Stimulated activated CD4-positive, alpha-beta T cell treated with anti-CD3 and anti-CD28 coated beads, Interleukin-15, amount 100 ng/mL, for 1 hour (primary cell): ENCODE data around the gene SMARCC2.
"Not testable (repeated sequence)": the region's sequence is repeated elsewhere in the genome, so short reads cannot be mapped to it uniquely, and the experiment has no call there.

ENCODE experiments used
- DNase-seq, 2 donors: peaks; one replicate each; pipeline ENCODE4 v3.0.0-alpha.2; 2020; ENCODE audit warnings: low read depth in 1 of 2, low spot score in 1 of 2

SMARCC2 gene

DNA sequence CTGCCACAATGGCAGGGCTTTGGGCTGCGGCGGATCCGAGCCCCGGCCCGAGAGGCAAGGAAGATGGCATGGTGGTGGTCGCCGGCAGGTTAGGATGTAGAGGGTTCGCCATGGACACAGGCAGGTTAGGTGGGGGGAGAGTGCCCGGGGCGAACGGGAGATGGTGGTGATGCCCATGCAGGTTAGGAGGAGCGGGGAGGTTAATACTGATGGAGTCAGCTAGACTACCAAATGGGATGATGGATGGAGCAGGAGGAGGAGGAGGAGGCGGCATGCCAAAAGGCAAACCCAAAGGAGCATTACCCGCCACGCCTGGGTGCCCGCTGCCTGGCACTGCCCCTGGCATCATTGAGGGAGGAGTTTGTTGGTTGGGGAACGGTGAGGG lies 24.9 kb downstream of the SMARCC2 start:
- no peak for DNase-seq

DNA sequence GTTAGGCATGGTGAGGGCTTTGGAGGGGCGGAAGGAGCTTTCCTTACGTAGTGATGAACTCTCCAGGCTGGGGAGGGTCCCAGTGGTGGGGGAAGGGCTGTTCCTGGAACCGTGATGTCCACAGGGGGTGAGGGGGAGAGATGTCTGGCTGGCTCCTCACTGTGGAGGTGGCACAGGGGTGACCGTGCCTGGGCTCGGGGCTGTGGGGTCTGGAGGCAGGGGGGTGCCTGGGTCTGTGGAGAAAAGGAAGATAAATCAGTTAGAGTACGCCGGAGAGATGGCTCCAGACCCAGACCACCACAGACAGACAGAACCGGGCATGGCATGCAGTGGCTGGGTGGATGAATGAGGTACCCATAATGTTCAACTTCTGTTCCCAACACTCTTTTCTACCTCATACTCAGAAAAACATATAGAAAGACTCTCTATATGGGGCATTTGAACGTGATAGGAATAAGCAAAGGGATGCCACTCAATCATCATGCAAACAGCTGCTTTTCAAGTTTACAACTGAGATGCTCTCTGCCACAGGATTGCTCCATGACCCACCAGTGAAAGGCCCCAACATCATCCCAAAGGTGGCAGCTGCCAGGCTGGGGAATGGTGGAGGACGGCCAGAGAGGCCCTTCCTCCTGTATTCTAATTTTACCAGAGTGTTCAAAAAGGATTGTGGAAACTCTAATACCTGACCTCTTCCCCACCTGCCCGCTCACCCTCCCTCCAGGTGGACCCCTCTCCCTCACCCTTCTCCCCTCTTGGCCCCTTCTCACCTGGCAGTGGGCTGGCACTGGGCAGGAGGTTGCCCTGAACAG lies 25.5 kb downstream of the SMARCC2 start:
- DNase-seq = no peak

DNA sequence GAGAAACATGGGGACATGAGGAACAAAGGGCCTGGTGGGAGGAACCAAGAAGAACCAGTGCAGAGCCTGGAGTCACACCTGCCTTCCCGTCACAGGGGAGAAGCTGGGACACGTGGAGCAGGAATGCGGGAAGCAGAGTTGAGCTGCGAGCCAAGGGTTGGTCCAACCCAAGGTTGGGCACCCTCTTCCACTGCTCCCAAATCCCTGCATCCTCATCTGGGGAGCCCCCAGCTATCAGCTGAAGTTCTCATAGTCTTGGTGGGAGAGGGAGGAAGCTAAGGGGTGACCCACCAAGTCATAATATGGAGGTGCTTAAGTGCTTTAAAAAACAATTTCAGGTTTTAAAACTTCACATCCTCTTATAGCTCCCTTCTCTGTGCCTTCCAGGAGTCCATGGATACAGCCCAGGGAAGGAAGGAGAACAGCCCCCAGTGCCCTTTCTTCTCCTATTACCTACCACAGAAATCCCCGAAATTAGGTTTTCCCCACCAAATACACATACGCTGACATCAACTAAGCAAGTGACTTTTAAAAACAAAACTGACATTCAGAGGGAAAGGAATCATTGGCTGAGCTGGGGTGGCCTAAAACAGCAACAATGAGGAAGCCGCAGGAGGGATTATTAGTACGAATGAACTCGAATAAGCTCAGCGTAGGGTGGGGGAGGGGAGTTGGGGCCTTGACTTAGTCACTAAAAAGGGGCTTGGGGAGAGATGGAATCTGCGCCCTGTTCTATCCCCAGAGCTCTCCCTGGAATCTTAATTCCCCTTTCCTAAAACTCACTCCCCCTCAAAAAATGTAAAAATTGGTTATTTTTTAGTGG lies 26.6 kb downstream of the SMARCC2 start:
- no peak for DNase-seq

DNA sequence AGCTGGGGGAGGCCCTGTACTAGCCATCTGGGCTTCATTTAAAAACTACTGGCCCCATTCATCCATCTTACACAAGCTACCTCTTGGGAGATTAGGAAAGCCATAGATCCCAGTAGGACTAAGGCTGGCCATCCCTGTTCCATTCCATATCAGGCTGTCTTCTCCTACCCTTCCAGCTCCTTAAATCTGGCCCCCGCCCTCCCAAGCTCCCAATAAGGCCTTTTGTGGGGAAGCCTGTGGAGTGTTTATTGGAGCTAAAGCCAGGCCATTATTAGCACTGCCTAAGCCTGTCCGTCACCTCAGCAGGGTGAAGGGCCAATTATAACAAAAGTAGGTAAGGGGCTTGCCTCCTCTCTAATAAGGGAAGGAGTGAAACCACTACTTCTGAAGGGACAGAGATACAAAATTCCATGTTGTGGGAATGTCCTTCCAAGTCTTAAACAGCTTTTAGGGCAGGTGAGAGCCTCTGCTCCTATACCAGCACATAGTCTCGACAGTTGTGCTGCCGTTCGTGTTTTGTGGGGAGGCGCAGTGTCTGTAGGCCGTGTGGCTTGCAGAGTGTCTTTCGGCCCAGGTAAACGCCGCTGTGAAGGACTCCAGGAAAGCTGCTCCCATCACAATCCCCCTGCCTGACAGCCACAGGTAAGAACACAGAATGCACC lies 27.5 kb downstream of the SMARCC2 start:
- no peak for DNase-seq

DNA sequence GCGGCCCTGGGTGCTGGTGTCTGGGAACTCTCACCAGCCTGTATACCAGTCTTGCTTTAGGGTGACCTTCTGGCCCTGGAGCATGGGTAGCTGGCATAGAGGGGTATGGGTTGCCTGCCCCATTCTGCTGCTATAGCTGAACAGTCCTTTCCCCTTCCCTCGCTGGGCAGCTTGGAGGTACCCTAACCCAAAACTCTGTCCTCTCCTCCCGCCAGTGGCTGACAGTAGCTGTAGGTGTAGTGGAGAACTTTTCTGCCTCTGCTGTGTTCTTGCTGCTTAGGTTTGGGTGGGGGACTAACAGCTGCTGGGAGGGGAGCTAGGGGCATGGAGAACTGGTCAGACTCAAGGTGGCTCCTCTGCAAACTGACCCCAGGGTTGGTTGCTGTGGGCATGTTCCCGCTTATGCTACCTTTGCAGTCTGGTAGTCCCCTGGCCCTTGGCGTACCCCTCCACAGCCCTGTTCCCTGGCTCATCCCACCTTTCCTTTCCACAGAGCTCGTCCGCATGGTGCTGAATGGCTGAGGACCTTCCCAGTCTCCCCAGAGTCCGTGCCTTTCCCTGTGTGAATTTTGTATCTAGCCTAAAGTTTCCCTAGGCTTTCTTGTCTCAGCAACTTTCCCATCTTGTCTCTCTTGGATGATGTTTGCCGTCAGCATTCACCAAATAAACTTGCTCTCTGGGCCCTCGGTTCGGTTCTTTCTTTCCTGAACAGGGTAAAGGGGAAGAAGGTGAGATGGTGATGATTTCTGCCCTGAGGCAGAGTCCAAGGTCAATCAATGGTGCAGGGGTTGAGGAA lies 28.2 kb downstream of the SMARCC2 start:
- no peak for DNase-seq

DNA sequence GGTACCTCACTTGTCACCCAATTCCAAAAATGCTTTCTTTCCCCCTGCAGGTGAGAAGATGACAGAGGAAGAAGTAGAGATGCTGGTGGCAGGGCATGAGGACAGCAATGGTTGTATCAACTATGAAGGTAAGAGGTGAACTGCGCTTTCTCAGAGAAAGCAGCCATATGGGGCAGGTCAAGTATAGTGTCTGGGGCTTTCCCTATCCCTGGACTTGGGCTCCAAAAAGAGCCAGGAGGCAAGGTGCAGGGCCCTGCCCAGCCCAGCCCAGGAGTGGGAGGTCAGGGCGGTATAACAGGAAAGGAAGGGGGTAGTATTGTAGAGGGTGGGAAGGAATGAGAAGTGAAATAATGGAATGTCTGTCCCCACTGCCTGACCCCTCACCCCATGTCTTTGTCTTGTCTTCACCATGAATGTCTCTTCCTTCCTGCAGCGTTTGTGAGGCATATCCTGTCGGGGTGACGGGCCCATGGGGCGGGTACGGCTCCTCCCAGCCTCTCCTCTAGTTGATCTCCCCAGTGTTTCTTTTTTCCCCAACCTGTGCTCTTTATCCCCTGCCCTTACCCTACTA lies 29.0 kb downstream of the SMARCC2 start:
- DNase-seq = peak; percentile 36 to 39

DNA sequence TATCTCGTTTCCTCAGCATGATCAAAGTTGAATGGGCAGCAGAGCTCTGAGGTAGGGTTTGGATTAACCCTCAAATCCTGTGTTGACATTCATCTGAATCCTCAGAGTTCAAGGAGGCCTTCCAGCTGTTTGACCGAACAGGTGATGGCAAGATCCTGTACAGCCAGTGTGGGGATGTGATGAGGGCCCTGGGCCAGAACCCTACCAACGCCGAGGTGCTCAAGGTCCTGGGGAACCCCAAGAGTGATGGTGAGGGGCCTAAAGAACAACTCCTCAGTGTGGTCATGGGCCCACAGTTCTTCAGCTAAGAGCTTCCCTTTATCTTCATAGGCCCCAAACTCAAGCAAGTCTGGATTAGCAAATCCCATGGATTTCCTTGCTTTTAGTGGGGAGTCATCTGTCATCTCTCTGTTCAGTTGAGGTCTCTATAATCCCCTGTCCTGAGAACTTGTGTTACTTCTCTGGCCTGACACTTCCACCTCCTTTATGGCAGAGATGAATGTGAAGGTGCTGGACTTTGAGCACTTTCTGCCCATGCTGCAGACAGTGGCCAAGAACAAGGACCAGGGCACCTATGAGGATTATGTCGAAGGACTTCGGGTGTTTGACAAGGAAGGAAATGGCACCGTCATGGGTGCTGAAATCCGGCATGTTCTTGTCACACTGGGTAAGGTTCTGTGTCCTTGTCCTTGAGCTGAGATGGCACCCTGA lies 29.6 kb downstream of the SMARCC2 start:
- DNase-seq = no peak

DNA sequence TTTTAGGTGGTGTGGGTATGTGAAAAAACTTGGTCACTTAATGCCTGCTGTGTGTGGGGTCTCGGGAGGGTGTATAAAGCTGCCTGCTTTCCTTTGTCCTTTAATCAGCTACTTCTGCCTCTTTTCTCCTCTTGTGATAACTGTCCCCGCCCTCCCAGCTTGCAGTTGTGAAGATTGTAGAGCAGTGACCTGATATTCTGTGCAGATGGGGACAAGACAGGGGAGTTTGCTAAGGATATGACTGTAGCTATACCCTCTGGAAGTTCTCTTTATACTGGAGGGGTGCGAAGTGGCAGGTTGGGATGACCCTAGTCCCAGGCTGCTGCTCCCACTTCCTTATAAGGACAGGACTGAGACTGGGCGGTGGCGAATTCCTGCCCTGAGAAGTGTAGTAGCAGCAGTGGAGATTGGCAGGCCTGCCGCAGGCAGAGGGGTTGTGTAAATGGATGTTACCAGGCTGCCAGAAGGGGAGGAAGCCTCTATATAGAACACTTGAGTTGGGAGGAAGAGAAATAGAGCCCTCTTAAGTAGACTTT lies 30.3 kb downstream of the SMARCC2 start:
- DNase-seq = no peak

DNA sequence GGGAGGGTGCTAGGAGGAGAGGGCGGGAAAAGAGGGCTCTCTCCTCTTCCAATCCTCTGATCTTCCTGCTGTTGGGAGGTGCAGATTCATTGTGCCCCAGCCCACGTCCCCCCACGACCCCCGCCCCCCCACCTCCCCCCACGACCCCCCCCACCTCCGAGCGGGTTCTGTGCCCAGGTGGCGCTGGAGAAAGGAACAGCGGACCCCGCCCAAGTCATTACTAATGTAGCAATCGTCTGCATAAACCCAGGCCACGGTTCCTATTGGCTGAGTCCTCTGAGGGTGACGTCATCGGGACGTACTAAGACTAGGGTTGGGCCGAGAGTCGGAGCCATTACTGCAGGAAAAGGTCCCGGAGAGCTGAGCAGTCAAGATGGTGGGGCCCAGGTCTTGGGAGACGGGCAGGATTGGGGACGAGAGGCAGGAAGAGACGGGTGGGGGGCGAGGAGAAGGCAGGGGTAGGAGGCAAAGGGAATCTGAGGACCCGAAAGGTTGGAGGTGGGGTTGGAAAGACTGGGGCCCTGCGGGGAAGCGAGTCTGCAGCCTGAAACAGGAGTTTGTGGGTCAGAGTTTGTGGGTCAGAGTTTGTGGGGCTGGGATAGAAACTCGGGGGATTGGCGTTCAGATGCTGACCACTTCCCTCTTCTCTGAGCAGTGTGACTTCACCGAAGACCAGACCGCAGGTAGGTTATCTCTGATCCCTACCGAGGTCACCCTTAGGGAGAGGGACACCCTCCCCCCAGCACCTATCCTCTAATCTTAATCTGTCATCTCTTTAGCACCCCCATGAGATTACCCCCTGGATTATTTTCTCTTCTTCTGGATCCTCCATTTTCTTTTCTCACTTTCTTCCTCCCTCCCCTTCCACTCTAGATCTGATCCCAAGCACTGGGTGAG lies 31.0 kb downstream of the SMARCC2 start, which contains the start of gene MYL6:
Gene MYL6 (plus strand): TSS at position 331 of the 897 bp plus-strand sequence. CDS start 43 bp downstream, at position 374.
- DNase-seq = peak; percentile 65 to 75

DNA sequence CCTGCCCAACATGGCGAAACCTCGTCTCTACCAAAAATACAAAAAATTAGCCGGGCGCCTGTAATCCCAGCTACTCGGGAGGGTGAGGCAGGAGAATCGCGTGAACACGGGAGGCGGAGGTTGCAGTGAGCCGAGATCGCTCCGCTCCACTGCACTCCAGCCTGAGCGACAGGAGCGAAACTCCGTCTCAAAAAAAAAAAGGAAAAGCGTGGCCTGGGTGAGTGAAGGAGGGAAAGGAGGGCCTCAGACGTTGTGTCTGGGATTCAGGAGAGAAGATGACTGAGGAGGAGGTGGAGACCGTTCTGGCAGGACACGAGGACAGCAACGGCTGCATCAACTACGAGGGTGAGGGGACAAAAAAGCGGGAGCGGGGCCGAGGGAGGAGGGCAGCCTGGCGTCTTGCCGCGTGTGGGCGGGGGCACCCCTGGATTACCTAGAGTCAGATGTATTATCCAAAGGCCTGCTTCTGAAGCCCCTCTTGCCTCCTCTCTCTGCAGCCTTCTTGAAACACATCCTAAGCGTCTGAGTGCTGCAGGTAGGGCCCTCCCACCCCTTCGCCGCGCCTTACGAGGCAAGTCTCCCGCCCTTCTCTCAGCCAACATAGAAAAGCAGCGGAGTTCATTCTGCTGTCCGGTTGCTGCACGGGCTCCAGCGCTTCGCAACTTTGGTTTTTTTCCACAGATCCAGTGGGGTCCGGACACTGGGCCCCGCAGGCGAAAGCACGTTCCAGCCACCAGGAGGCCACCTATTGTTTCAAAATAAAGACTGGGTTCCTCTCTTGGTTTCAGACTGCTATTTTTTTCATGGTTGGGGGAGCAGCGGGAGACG lies 31.9 kb downstream of the SMARCC2 start:
- peak; percentile 25 to 26 for DNase-seq

DNA sequence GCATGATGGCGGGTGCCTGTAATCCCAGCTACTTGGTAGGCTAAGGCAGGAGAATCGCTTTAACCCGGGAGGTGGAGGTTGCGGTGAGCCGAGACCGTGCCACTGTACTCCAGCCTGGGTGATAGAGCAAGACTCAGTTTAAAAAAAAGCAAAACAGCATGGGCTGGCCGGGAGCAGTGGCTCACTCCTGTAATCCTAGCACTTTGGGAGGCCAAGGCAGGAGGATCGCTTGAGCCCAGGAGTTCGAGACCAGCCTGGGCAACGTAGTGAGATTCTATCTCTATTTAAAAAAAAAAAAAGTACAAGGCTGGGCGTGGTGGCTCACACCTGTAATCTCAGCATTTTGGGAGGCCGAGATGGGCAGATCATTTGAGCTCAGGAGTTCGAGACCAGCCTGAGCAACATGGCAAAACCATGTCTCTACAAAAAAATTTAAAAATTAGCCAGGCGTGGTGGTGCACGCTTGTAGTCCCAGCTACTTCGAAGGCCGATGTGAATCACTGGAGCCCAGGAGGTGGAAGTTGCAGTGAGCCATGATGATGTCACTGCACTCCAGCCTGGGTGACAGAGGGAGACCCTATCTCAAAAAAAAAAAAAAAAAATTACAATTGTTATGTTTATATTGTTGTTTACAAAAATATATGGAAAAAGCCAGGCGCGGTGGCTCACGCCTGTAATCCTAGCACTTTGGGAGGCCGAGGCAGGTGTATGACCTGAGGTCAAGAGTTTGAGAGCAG lies 32.7 kb downstream of the SMARCC2 start:
- DNase-seq = not testable (repeated sequence)

DNA sequence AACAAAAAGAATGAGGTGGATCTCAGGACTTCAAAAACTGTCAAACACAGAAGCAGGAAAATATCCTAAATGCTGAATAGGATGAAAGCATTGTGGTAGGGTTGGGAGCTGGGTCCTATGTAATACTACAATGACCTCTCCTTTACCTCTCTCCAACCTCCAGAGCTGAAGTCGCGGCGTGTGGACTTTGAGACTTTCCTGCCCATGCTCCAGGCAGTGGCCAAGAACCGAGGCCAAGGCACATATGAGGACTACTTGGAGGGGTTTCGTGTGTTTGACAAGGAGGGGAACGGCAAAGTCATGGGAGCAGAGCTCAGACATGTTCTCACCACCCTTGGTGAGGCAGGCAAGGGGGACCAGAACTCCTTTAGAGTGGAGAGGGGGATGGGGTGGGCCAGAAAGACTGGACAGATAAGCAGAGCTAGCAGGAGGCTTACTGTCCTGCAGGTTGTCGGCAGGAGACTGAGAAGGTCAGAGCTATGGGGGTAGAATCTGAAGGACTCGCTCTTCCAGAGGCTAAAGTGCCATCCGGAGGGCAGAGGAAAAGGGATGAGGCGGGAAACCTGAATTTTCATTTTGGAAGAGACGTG lies 33.9 kb downstream of the SMARCC2 start:
- no peak for DNase-seq

DNA sequence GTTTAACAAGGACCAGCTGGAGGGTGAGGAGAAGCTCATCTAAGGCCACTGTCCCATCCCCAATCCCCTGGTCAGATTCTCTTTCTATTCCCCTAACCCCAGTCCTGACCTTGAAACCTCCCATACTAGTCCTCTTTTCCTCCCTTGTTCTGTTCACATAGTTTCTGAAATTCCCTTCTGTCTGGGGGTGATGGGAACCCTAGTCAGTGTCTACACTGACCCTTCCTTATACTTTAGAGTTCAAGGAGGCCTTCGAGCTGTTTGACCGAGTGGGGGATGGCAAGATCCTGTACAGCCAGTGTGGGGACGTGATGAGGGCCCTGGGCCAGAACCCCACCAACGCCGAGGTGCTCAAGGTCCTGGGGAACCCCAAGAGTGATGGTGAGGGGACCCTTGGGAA lies 34.5 kb downstream of the SMARCC2 start:
- no peak for DNase-seq

DNA sequence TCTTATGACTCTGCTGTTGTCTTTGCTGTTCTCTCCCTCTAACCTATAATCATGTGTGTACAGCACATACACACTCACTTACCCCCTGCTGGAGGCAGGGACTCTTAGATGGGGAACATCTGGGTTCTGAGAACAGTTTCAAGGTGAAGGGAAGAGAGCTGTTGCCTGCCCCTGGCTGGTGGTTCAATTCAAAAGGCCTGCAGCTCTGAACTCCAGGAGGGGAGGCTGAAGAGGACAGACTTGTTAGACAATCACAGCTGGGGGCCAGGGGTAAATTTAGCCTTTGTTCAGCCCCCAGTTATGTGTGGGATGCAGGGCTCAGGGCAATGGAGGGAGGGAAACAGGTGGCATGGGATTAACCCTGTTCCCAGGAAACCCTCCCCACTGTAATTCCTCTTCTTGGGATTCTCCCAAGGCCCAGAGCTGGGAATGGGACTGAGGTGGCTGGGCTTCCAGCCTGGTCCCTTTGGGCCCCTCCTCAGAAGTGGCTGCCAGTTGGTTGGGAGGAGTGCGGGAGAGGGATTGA lies 35.0 kb downstream of the SMARCC2 start:
- no peak for DNase-seq

DNA sequence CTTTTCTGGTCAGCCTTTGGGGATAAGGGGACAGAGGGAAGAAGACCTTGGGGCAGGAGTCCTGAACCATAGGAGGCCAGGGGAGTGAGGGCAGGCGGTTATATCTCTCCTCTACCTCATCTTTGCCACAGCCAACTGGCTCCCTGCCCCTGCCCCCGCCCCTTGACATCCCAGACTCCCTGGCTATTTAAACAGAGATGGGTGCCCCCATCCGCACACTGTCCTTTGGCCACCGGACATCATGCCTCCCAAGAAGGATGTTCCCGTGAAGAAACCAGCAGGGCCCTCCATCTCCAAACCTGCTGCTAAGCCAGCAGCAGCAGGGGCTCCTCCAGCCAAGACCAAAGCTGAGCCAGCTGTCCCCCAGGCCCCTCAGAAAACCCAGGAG lies 35.6 kb downstream of the SMARCC2 start:
- DNase-seq = no peak
